ENCODE results near the gene YY1AP1. TPM values are rescaled to one million over a fixed set of nuclear protein-coding genes. Genes with fewer than 3 reads are reported as not detected.
"Not testable (repeated sequence)": the region's sequence is repeated elsewhere in the genome, so short reads cannot be mapped to it uniquely, and the experiment has no call there.

Gene YY1AP1
- total RNA-seq, 2 donors from 2014 or later, result 54.0 to 90.8 TPM

DNA sequence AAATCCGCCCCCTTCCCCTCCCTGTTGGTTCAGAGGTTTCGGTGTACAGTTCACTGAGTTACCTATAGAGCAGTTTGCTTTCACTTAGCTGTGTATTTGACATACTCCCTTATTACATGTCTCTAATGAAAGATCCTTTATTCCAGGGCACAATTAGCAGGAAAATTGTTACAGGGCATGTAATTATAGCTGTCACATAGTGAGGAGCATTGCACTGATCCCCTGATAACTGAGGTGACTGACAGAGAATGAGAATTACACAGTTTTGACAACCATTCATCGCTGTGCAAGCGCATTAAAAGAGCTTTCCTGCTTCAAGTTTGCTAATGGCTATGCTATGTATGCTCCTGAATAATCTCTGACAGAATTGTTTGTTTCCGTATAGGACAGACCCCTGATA lies 27.2 kb upstream of the YY1AP1 start:
- Histone ChIP-seq H3K4me3 (no peak overlapping the region), H3K4me1 (no peaks in the 10 kb centered on the region), H3K27me3 (no peaks in the 10 kb centered on the region), H3K27ac (no peak overlapping the region), H3K36me3 (peaks cover 8% of the 10 kb centered on the region), H3K9me3 (no peaks in the 10 kb centered on the region)
- no peak for TF ChIP-seq CTCF (IDR thresholded peaks at IDR 0.05)
- no peak for DNase-seq (ENCODE audit: low spot score)

- not testable (repeated sequence) for DNase-seq (ENCODE audit: low spot score); H3K27me3 ChIP-seq; H3K9me3 ChIP-seq; H3K4me1 ChIP-seq; H3K27ac ChIP-seq; H3K36me3 ChIP-seq; H3K4me3 ChIP-seq
Observed at GRCh38 chr1:155715056-155715455, 26.5 kb upstream of the YY1AP1 start.

DNA sequence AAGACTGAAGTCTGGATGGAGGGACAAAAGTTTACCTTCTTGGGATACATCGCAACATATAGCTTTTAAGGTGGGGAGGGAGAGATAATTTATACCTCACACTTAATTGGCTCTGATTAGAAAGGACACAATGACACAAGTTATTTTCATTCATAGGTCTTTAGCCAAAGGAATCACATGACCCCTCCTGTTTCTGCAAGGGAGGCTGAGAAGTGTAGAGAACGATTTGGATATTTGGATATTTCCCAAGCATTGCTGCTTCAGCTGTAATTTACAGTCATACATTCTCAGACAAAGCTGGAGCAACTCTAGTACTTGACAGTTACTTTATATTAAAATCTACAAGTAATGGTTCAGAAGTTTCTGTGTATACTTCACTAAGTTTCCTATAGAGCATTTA lies 24.5 kb upstream of the YY1AP1 start:
- no peak overlapping the region for H3K4me3 ChIP-seq
- H3K27me3 ChIP-seq, result no peaks in the 10 kb centered on the region
- no peaks in the 10 kb centered on the region for H3K9me3 ChIP-seq
- no peak for TF ChIP-seq CTCF (IDR thresholded peaks at IDR 0.05)
- no peak for DNase-seq (ENCODE audit: low spot score)
- no peaks in the 10 kb centered on the region for H3K36me3 ChIP-seq
- H3K27ac ChIP-seq, result no peak overlapping the region
- H3K4me1 ChIP-seq, result no peaks in the 10 kb centered on the region

GRCh38 chr1:155712636-155713035 lies 24.1 kb upstream of the YY1AP1 start:
- not testable (repeated sequence) for H3K4me1 ChIP-seq; H3K27ac ChIP-seq; H3K9me3 ChIP-seq; H3K4me3 ChIP-seq; H3K27me3 ChIP-seq; DNase-seq (ENCODE audit: low spot score); H3K36me3 ChIP-seq

DNA sequence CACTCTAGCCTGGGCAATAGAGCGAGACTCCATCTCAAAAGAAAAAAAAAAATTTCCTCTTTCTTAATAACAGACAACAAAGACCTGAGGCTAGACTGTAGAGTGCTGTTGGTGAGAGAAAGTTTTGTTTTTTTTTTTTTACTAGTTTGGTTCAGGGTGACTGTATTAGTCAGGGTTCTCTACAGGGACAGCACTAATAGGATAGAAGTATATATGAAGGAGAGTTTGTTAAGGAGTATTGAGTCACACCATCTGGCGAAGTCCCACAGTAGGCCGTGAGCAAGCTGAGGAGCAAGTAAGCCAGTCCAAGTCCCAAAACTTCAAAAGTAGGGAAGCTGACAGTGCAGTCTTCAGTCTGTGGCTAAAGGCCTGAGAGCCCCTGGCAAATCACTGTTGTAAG lies 22.9 kb upstream of the YY1AP1 start:
- H3K4me1 ChIP-seq; H3K9me3 ChIP-seq; H3K27me3 ChIP-seq; H3K36me3 ChIP-seq; H3K4me3 ChIP-seq; H3K27ac ChIP-seq; DNase-seq (ENCODE audit: low spot score): not testable (repeated sequence)

DNA sequence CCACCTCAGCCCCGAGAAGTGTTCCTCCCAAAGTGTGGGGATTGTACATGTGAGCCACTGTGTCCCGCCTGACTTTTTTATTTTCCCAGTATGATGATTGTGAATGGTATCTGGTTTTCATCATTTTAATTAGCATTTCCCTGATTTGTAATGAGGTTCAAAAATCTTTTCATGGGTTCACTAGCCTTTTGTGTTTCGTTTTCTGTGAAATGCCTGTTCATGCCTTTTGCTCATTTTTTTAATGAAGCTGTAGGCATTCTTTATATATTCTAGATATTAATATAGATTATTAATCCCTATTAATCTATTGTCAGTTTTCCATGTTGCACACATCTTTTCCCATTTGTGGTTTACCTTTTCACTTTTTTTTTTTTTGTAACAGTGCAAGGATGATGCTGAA lies 20.8 kb upstream of the YY1AP1 start:
- TF ChIP-seq CTCF (IDR thresholded peaks at IDR 0.05), result no peak
- Histone ChIP-seq H3K27ac (no peak overlapping the region), H3K36me3 (no peaks in the 10 kb centered on the region), H3K4me3 (no peak overlapping the region), H3K27me3 (no peaks in the 10 kb centered on the region), H3K4me1 (no peaks in the 10 kb centered on the region), H3K9me3 (no peaks in the 10 kb centered on the region)
- DNase-seq (ENCODE audit: low spot score), result no peak

- no peak overlapping the region for H3K4me3 ChIP-seq
- no peak overlapping the region for H3K27ac ChIP-seq
- H3K27me3 ChIP-seq, result no peaks in the 10 kb centered on the region
- DNase-seq (ENCODE audit: low spot score), result no peak
- H3K4me1 ChIP-seq, result no peaks in the 10 kb centered on the region
- H3K9me3 ChIP-seq, result no peaks in the 10 kb centered on the region
- H3K36me3 ChIP-seq, result no peaks in the 10 kb centered on the region
- no peak for TF ChIP-seq CTCF (IDR thresholded peaks at IDR 0.05)
Observed at GRCh38 chr1:155706139-155706538, 17.6 kb upstream of the YY1AP1 start.

DNA sequence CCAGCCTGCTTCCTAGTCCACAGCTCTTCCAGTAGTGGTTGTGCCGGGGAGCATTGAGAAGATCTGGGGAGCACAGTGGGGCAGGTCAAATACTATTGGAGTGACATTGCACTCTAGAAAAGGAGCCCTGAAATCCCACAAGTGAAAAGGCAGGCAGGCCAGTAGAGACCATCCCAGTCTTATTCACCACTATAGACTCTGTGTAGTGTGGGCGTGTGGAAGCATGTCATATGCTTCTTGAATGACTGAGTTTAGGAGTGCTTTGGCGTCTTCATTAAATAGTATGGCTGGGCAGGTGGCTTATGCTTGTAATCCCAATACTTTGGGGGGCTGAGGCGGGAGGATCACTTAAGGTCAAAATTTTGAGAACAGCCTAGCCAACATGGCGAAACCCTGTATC lies 15.8 kb upstream of the YY1AP1 start:
- H3K4me3 ChIP-seq; H3K4me1 ChIP-seq; DNase-seq (ENCODE audit: low spot score); H3K27me3 ChIP-seq; H3K27ac ChIP-seq; H3K36me3 ChIP-seq; H3K9me3 ChIP-seq: not testable (repeated sequence)
